ENCODE results near the gene LRP1B.

LRP1B gene

GRCh38 chr2:141038341-141038740 lies 1092.5 kb downstream of the LRP1B start:
- H3K4me1 ChIP-seq (ENCODE audit: control insufficient read depth in 1 of 2, insufficient read depth in 2 of 2, low read length in 2 of 2), result no peaks in the 10 kb centered on the region
- H3K4me3 ChIP-seq (ENCODE audit: low read depth in 1 of 2, low read length in 2 of 2), result no peak overlapping the region
- H3K27me3 ChIP-seq (ENCODE audit: low read depth, low read length), result no peaks in the 10 kb centered on the region
- H3K9me3 ChIP-seq (ENCODE audit: control insufficient read depth in 1 of 2, low read length in 2 of 2), result no peaks in the 10 kb centered on the region
- H3K36me3 ChIP-seq (ENCODE audit: control insufficient read depth in 1 of 2, insufficient read depth in 2 of 2, low read length in 2 of 2), result no peaks in the 10 kb centered on the region
- H3K27ac ChIP-seq (ENCODE audit: low read length), result no peak overlapping the region

- Histone ChIP-seq H3K4me1 (ENCODE audit: control insufficient read depth in 1 of 2, insufficient read depth in 2 of 2, low read length in 2 of 2) (no peaks in the 10 kb centered on the region), H3K27ac (ENCODE audit: low read length) (no peak overlapping the region), H3K4me3 (ENCODE audit: low read depth in 1 of 2, low read length in 2 of 2) (no peak overlapping the region), H3K36me3 (ENCODE audit: control insufficient read depth in 1 of 2, insufficient read depth in 2 of 2, low read length in 2 of 2) (no peaks in the 10 kb centered on the region), H3K27me3 (ENCODE audit: low read depth, low read length) (no peaks in the 10 kb centered on the region), H3K9me3 (ENCODE audit: control insufficient read depth in 1 of 2, low read length in 2 of 2) (no peaks in the 10 kb centered on the region)
Observed at GRCh38 chr2:141037361-141037760, 1093.5 kb downstream of the LRP1B start.

- Histone ChIP-seq H3K27me3 (ENCODE audit: low read depth, low read length) (no peaks in the 10 kb centered on the region), H3K9me3 (ENCODE audit: control insufficient read depth in 1 of 2, low read length in 2 of 2) (no peaks in the 10 kb centered on the region), H3K4me3 (ENCODE audit: low read depth in 1 of 2, low read length in 2 of 2) (no peak overlapping the region), H3K4me1 (ENCODE audit: control insufficient read depth in 1 of 2, insufficient read depth in 2 of 2, low read length in 2 of 2) (no peaks in the 10 kb centered on the region), H3K27ac (ENCODE audit: low read length) (no peak overlapping the region), H3K36me3 (ENCODE audit: control insufficient read depth in 1 of 2, insufficient read depth in 2 of 2, low read length in 2 of 2) (no peaks in the 10 kb centered on the region)
Observed at GRCh38 chr2:141035846-141036420, 1094.9 kb downstream of the LRP1B start.

GRCh38 chr2:141029428-141030078 lies 1101.3 kb downstream of the LRP1B start:
- no peaks in the 10 kb centered on the region for H3K27me3 ChIP-seq (ENCODE audit: low read depth, low read length)
- no peaks in the 10 kb centered on the region for H3K9me3 ChIP-seq (ENCODE audit: control insufficient read depth in 1 of 2, low read length in 2 of 2)
- no peaks in the 10 kb centered on the region for H3K4me1 ChIP-seq (ENCODE audit: control insufficient read depth in 1 of 2, insufficient read depth in 2 of 2, low read length in 2 of 2)
- no peaks in the 10 kb centered on the region for H3K36me3 ChIP-seq (ENCODE audit: control insufficient read depth in 1 of 2, insufficient read depth in 2 of 2, low read length in 2 of 2)
- H3K27ac ChIP-seq (ENCODE audit: low read length), result no peak overlapping the region
- H3K4me3 ChIP-seq (ENCODE audit: low read depth in 1 of 2, low read length in 2 of 2), result no peak overlapping the region

- H3K4me1 ChIP-seq (ENCODE audit: control insufficient read depth in 1 of 2, insufficient read depth in 2 of 2, low read length in 2 of 2), result no peaks in the 10 kb centered on the region
- no peak overlapping the region for H3K27ac ChIP-seq (ENCODE audit: low read length)
- H3K27me3 ChIP-seq (ENCODE audit: low read depth, low read length), result no peaks in the 10 kb centered on the region
- H3K4me3 ChIP-seq (ENCODE audit: low read depth in 1 of 2, low read length in 2 of 2), result no peak overlapping the region
- H3K36me3 ChIP-seq (ENCODE audit: control insufficient read depth in 1 of 2, insufficient read depth in 2 of 2, low read length in 2 of 2), result no peaks in the 10 kb centered on the region
- H3K9me3 ChIP-seq (ENCODE audit: control insufficient read depth in 1 of 2, low read length in 2 of 2), result no peaks in the 10 kb centered on the region
Observed at GRCh38 chr2:141027221-141027620, 1103.6 kb downstream of the LRP1B start.

- no peak overlapping the region for H3K27ac ChIP-seq (ENCODE audit: low read length)
- H3K27me3 ChIP-seq (ENCODE audit: low read depth, low read length), result no peaks in the 10 kb centered on the region
- H3K4me1 ChIP-seq (ENCODE audit: control insufficient read depth in 1 of 2, insufficient read depth in 2 of 2, low read length in 2 of 2), result no peaks in the 10 kb centered on the region
- H3K36me3 ChIP-seq (ENCODE audit: control insufficient read depth in 1 of 2, insufficient read depth in 2 of 2, low read length in 2 of 2), result no peaks in the 10 kb centered on the region
- H3K4me3 ChIP-seq (ENCODE audit: low read depth in 1 of 2, low read length in 2 of 2), result no peak overlapping the region
- no peaks in the 10 kb centered on the region for H3K9me3 ChIP-seq (ENCODE audit: control insufficient read depth in 1 of 2, low read length in 2 of 2)
Observed at GRCh38 chr2:141021611-141022010, 1109.2 kb downstream of the LRP1B start.

- no peaks in the 10 kb centered on the region for H3K27me3 ChIP-seq (ENCODE audit: low read depth, low read length)
- no peaks in the 10 kb centered on the region for H3K36me3 ChIP-seq (ENCODE audit: control insufficient read depth in 1 of 2, insufficient read depth in 2 of 2, low read length in 2 of 2)
- H3K4me3 ChIP-seq (ENCODE audit: low read depth in 1 of 2, low read length in 2 of 2), result no peak overlapping the region
- H3K4me1 ChIP-seq (ENCODE audit: control insufficient read depth in 1 of 2, insufficient read depth in 2 of 2, low read length in 2 of 2), result no peaks in the 10 kb centered on the region
- H3K9me3 ChIP-seq (ENCODE audit: control insufficient read depth in 1 of 2, low read length in 2 of 2), result no peaks in the 10 kb centered on the region
- no peak overlapping the region for H3K27ac ChIP-seq (ENCODE audit: low read length)
Observed at GRCh38 chr2:141021109-141021508, 1109.7 kb downstream of the LRP1B start.

GRCh38 chr2:141020346-141020745 lies 1110.5 kb downstream of the LRP1B start:
- H3K27ac ChIP-seq (ENCODE audit: low read length), result no peak overlapping the region
- H3K4me3 ChIP-seq (ENCODE audit: low read depth in 1 of 2, low read length in 2 of 2), result no peak overlapping the region
- H3K36me3 ChIP-seq (ENCODE audit: control insufficient read depth in 1 of 2, insufficient read depth in 2 of 2, low read length in 2 of 2), result no peaks in the 10 kb centered on the region
- H3K4me1 ChIP-seq (ENCODE audit: control insufficient read depth in 1 of 2, insufficient read depth in 2 of 2, low read length in 2 of 2), result no peaks in the 10 kb centered on the region
- H3K9me3 ChIP-seq (ENCODE audit: control insufficient read depth in 1 of 2, low read length in 2 of 2), result no peaks in the 10 kb centered on the region
- H3K27me3 ChIP-seq (ENCODE audit: low read depth, low read length), result no peaks in the 10 kb centered on the region

GRCh38 chr2:141015341-141016047 lies 1115.3 kb downstream of the LRP1B start:
- Histone ChIP-seq H3K9me3 (ENCODE audit: control insufficient read depth in 1 of 2, low read length in 2 of 2) (no peaks in the 10 kb centered on the region), H3K36me3 (ENCODE audit: control insufficient read depth in 1 of 2, insufficient read depth in 2 of 2, low read length in 2 of 2) (no peaks in the 10 kb centered on the region), H3K4me3 (ENCODE audit: low read depth in 1 of 2, low read length in 2 of 2) (no peak overlapping the region), H3K27ac (ENCODE audit: low read length) (no peak overlapping the region), H3K4me1 (ENCODE audit: control insufficient read depth in 1 of 2, insufficient read depth in 2 of 2, low read length in 2 of 2) (no peaks in the 10 kb centered on the region), H3K27me3 (ENCODE audit: low read depth, low read length) (no peaks in the 10 kb centered on the region)

- H3K4me1 ChIP-seq (ENCODE audit: control insufficient read depth in 1 of 2, insufficient read depth in 2 of 2, low read length in 2 of 2), result no peaks in the 10 kb centered on the region
- no peaks in the 10 kb centered on the region for H3K36me3 ChIP-seq (ENCODE audit: control insufficient read depth in 1 of 2, insufficient read depth in 2 of 2, low read length in 2 of 2)
- H3K27ac ChIP-seq (ENCODE audit: low read length), result no peak overlapping the region
Observed at GRCh38 chr2:141003967-141004657, 1126.7 kb downstream of the LRP1B start.

GRCh38 chr2:141001750-141002149 lies 1129.1 kb downstream of the LRP1B start:
- Histone ChIP-seq H3K9me3 (ENCODE audit: control insufficient read depth in 1 of 2, low read length in 2 of 2) (peaks cover 0 to 6% of the 10 kb centered on the region in 2 donors), H3K4me3 (ENCODE audit: low read depth in 1 of 2, low read length in 2 of 2) (no peak overlapping the region), H3K27ac (ENCODE audit: low read length) (no peak overlapping the region), H3K4me1 (ENCODE audit: control insufficient read depth in 1 of 2, insufficient read depth in 2 of 2, low read length in 2 of 2) (no peaks in the 10 kb centered on the region), H3K27me3 (ENCODE audit: low read depth, low read length) (no peaks in the 10 kb centered on the region), H3K36me3 (ENCODE audit: control insufficient read depth in 1 of 2, insufficient read depth in 2 of 2, low read length in 2 of 2) (no peaks in the 10 kb centered on the region)

More at GRCh38 chr2:141003967-141004657, 1126.7 kb downstream of the LRP1B start:
- Histone ChIP-seq H3K4me3 (ENCODE audit: low read depth in 1 of 2, low read length in 2 of 2) (no peak overlapping the region), H3K27me3 (ENCODE audit: low read depth, low read length) (no peaks in the 10 kb centered on the region), H3K9me3 (ENCODE audit: control insufficient read depth in 1 of 2, low read length in 2 of 2) (peaks cover 0 to 6% of the 10 kb centered on the region in 2 donors)

Measured in muscle layer of duodenum (tissue), 2 donors.